Heart left ventricle (tissue), 13 donors: ENCODE measurements around the gene PLA2G2C.

Experiments used
- CTCF ChIP-seq, 12 donors: fragments of 200-600 bp; sonication (generic) in 4 of 12; IDR thresholded peaks; one replicate each; pipeline versions ENCODE4 v1.5.0 to v1.8.0; 2018 to 2022; ENCODE audit warnings: antibody characterized with exemption in 12 of 12, mild to moderate bottlenecking in 5 of 12
- POLR2A ChIP-seq, 2 donors: fragments of 450-650 bp; IDR thresholded peaks; one replicate each; pipeline ENCODE4 v1.6.1; 2017; ENCODE audit warnings: antibody characterized with exemption in 2 of 2, mild to moderate bottlenecking in 2 of 2, moderate library complexity in 2 of 2
- donor health status: ischemic (EF 13 %, LVEDD 7.1; RV severe dilation, severe dysfunction).
- donor health status: DM: no; HTN: yes; CAD: no.
- donor health status: DM: no; HTN: no; CAD: no.
- donor health status: ischemic (EF 25% LVEDD 6.9; RV normal size, moderate dysfunction).
- donor health status: ischemic (EF 25% LVEDD 5.7; RV mildly dilated, moderate dysfunction).
- donor health status: ischemic (EF 35%, LVEDD 5.7; RV mildly dilated, moderate dysfunction).
- donor health status: nonischemic (EF 11% LVEDD 7.7; RV severe dilation, severe dysfunction).
- donor health status: DM: yes; HTN: yes; CAD: no.
- donor health status: PGD.
- donor health status: ischemic (EF 29% LVEDD 5.4; RV normal size, mild dysfunction).
- donor health status: nonischemic (EF 23%, LVEDD 6.1; RV moderate dilation, normal function).

DNA sequence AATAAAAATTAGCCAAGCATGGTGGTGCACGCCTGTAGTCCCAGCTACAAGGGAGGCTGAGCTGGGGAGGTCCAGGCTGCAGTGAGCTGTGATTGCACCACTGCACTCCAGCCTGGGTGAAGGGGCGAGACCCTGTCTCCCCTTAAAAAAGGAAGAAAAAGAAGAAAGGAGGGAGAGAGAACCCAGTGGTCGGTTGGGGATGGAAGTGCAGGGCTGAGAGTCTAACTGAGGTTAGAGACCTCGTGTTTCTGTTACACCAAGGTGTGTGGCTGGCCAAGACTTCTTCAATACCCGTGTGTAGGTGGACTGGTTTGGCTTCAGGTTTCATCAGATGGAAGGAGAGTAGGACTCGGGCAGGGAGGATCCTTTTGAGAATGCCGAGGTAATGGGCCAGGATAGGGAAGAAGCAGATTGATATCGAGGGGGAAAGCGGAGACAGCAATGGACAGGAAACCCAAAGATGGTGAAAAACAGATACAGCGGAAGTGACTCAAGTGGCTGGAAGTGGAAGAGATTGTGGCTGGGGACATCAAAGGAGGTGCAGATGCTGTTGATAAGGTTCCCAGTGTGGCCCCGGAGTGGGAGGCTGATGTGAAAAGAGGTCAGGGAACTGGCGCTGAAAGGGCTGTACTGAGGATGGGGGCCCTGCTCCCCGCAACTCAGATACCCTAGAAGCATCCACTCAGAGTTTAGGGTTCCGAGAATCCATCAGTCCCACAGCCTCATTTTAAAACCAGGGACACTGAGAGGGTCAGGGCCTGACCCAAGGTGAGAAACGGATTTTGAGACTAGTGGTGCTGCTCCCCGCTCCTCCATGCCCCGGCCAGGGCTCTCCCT lies 1.1 kb downstream of the PLA2G2C start:
- TF ChIP-seq POLR2A (IDR thresholded peaks at IDR 0.05) (no peak), CTCF (IDR thresholded peaks at IDR 0.05) (no peak)
